AG04449 (cell line): ENCODE results near the gene LDLRAD4.

Experiments used
- CTCF ChIA-PET: fragments of 350-600 bp; formaldehyde crosslinking; extraction: SDS; loops from one replicate; lab custom pipeline; 2021; ENCODE audit warnings: antibody characterized with exemption; lab: Yijun Ruan, JAX
- POLR2A ChIA-PET: fragments of 400-600, 350-600 bp; formaldehyde crosslinking; extraction: SDS; loops from one replicate; lab custom pipeline; 2020; ENCODE audit warnings: antibody characterized with exemption, inconsistent platforms; lab: Yijun Ruan, JAX
- DNase-seq: peaks from one replicate; pipeline ENCODE4 v3.0.0-alpha.2; 2010; ENCODE audit warnings: low read depth, low spot score
- H3K4me3 ChIP-seq: 2 replicates; pipeline ENCODE4 v1.5.1; 2011; ENCODE audit warnings: low read depth, mild to moderate bottlenecking, control low read depth, low read length
- CTCF ChIP-seq: IDR thresholded peaks from one replicate; pipeline ENCODE4 v1.5.1; 2011; ENCODE audit warnings: mild to moderate bottlenecking, moderate library complexity, low read length, control low read depth, inconsistent platforms; ENCODE audit not compliant: insufficient read depth; ENCODE audit errors: missing control alignments

LDLRAD4 gene

GRCh38 chr18:13646633-13647032 lies 428.1 kb downstream of the LDLRAD4 start:
- POLR2A ChIA-PET = no interaction called here
- no peak for DNase-seq
- no peak overlapping the region for H3K4me3 ChIP-seq
- no peak for TF ChIP-seq CTCF
- CTCF ChIA-PET = no interaction called here

GRCh38 chr18:13647761-13648160 lies 429.2 kb downstream of the LDLRAD4 start:
- DNase-seq = no peak
- TF ChIP-seq CTCF = no peak
- ChIA-PET CTCF (no interaction called here), POLR2A (no interaction called here)
- no peak overlapping the region for H3K4me3 ChIP-seq

- POLR2A ChIA-PET = no interaction called here
- CTCF ChIA-PET = interaction anchor here (1.0 kb wide), 1 partner anchor 9 kb away, joined by 3 read pairs; no protein-coding TSS in a partner anchor
- DNase-seq = no peak
- no peak for TF ChIP-seq CTCF
- H3K4me3 ChIP-seq = no peak overlapping the region
Observed at GRCh38 chr18:13649397-13650390, 431.1 kb downstream of the LDLRAD4 start.

- DNase-seq = no peak
- H3K4me3 ChIP-seq = no peak overlapping the region
- CTCF ChIA-PET = interaction anchor here (0.6 kb wide), 1 partner anchor 46 kb away, joined by 3 read pairs; no protein-coding TSS in a partner anchor
- no peak for TF ChIP-seq CTCF
- POLR2A ChIA-PET = no interaction called here
Observed at GRCh38 chr18:13653746-13654433, 435.3 kb downstream of the LDLRAD4 start.

GRCh38 chr18:13657974-13658373 lies 439.4 kb downstream of the LDLRAD4 start:
- DNase-seq = no peak
- no peak overlapping the region for H3K4me3 ChIP-seq
- POLR2A ChIA-PET = no interaction called here
- CTCF ChIA-PET = no interaction called here
- no peak for TF ChIP-seq CTCF
